Neuronal stem cell (in vitro differentiated cells): ENCODE measurements around the gene ANKRD2.

Experiments used
- DNase-seq: peaks from one replicate; pipeline ENCODE4 v3.0.0-alpha.2; 2013; ENCODE audit warnings: low spot score
- H2AFZ ChIP-seq: one replicate; pipeline ENCODE4 v1.6.1; 2013; ENCODE audit warnings: mild to moderate bottlenecking, low read length, inconsistent platforms
- H2AK5ac ChIP-seq: 2 replicates; pipeline ENCODE4 v1.6.1; 2013; ENCODE audit warnings: low read depth, mild to moderate bottlenecking, inconsistent platforms, low read length, moderate library complexity, mixed read lengths
- H2BK120ac ChIP-seq: 2 replicates; pipeline ENCODE4 v1.6.1; 2013; ENCODE audit warnings: low read depth, mild to moderate bottlenecking, inconsistent platforms, low read length, moderate library complexity, mixed read lengths
- H2BK12ac ChIP-seq: one replicate; pipeline ENCODE4 v1.6.1; 2013; ENCODE audit warnings: low read length, inconsistent platforms
- H2BK15ac ChIP-seq: 2 replicates; pipeline ENCODE4 v1.6.1; 2013; ENCODE audit warnings: mild to moderate bottlenecking, low read length, inconsistent platforms, mixed read lengths
- H2BK5ac ChIP-seq: one replicate; pipeline ENCODE4 v1.6.1; 2013; ENCODE audit warnings: inconsistent platforms, mild to moderate bottlenecking, low read length, moderate library complexity
- H3K14ac ChIP-seq: one replicate; pipeline ENCODE4 v1.6.1; 2013; ENCODE audit warnings: low read length, inconsistent platforms
- H3K18ac ChIP-seq: 2 replicates; pipeline ENCODE4 v1.6.1; 2013; ENCODE audit warnings: low read length, inconsistent platforms
- H3K23ac ChIP-seq: 2 replicates; pipeline ENCODE4 v1.6.1; 2013; ENCODE audit warnings: low read depth, mild to moderate bottlenecking, mixed read lengths, low read length, inconsistent platforms; ENCODE audit not compliant: poor library complexity
- H3K27ac ChIP-seq: replicated peaks from 3 replicates; pipeline ENCODE4 v1.5.1; 2013; ENCODE audit warnings: low read length, inconsistent platforms
- H3K27me3 ChIP-seq, 3 experiments: 2 replicates each; pipeline ENCODE4 v1.6.1; 2013; ENCODE audit warnings: low read length in 3 of 3, mild to moderate bottlenecking in 2 of 3, inconsistent platforms in 1 of 3, low read depth in 1 of 3, mixed read lengths in 1 of 3, moderate library complexity in 1 of 3; ENCODE audit not compliant: control insufficient read depth in 3 of 3, insufficient read depth in 3 of 3
- H3K36me3 ChIP-seq, 2 donors: replicated peaks in 1 of 2; 2 replicates each; pipeline ENCODE4 v1.6.1; 2013; ENCODE audit warnings: low read length in 2 of 2; ENCODE audit not compliant: control insufficient read depth in 2 of 2, insufficient read depth in 2 of 2
- H3K4ac ChIP-seq: 2 replicates; pipeline ENCODE4 v1.6.1; 2013; ENCODE audit warnings: inconsistent platforms, mild to moderate bottlenecking, low read length, moderate library complexity
- H3K4me1 ChIP-seq, 2 donors: 1 replicate in 1 of 2; 2 replicates in 1 of 2; pipeline ENCODE4 v1.6.1; 2013; ENCODE audit warnings: low read length in 2 of 2, low read depth in 1 of 2; ENCODE audit not compliant: control insufficient read depth in 2 of 2, insufficient read depth in 1 of 2
- H3K4me2 ChIP-seq: one replicate; pipeline ENCODE4 v1.6.1; 2013; ENCODE audit warnings: mild to moderate bottlenecking, low read length, inconsistent platforms; ENCODE audit not compliant: insufficient read depth, poor library complexity, severe bottlenecking
- H3K4me3 ChIP-seq, 2 donors: 2 replicates each; pipeline ENCODE4 v1.5.1; 2013; ENCODE audit warnings: low read length in 2 of 2, mild to moderate bottlenecking in 2 of 2, inconsistent platforms in 1 of 2, moderate library complexity in 1 of 2
- H3K79me1 ChIP-seq: one replicate; pipeline ENCODE4 v1.6.1; 2013; ENCODE audit warnings: low read depth, mild to moderate bottlenecking, inconsistent platforms, low read length, moderate library complexity
- H3K9ac ChIP-seq: one replicate; pipeline ENCODE4 v1.6.1; 2013; ENCODE audit warnings: mild to moderate bottlenecking, low read depth, low read length, inconsistent platforms; ENCODE audit not compliant: poor library complexity
- H3K9me3 ChIP-seq, 2 donors: replicated peaks in 1 of 2; 2 replicates each; pipeline versions ENCODE3 to v1.6.1; 2013; ENCODE audit warnings: low read length in 2 of 2, mild to moderate bottlenecking in 2 of 2, inconsistent platforms in 1 of 2, low read depth in 1 of 2, mixed read lengths in 1 of 2, moderate library complexity in 1 of 2; ENCODE audit not compliant: control insufficient read depth in 2 of 2, insufficient read depth in 1 of 2
- H4K8ac ChIP-seq: one replicate; pipeline ENCODE4 v1.6.1; 2013; ENCODE audit warnings: low read depth, mild to moderate bottlenecking, inconsistent platforms, low read length, moderate library complexity
- H4K91ac ChIP-seq: one replicate; pipeline ENCODE4 v1.6.1; 2013; ENCODE audit warnings: low read length, low read depth, mild to moderate bottlenecking, inconsistent platforms; ENCODE audit not compliant: poor library complexity
- WGBS, 2 donors: extraction: QIAGEN DNeasy Blood & Tissue Kit; methylation state at CpG; one replicate each; pipeline ENCODE4 v1.1.7; 2013; ENCODE audit warnings: missing lambda C conversion rate in 2 of 2, mixed read lengths in 1 of 2; ENCODE audit not compliant: insufficient read length in 2 of 2, insufficient replicate concordance in 1 of 2; ENCODE audit errors: extremely low coverage in 2 of 2; 5-methylcytosine and 5-hydroxymethylcytosine counted together

Gene ANKRD2

DNA sequence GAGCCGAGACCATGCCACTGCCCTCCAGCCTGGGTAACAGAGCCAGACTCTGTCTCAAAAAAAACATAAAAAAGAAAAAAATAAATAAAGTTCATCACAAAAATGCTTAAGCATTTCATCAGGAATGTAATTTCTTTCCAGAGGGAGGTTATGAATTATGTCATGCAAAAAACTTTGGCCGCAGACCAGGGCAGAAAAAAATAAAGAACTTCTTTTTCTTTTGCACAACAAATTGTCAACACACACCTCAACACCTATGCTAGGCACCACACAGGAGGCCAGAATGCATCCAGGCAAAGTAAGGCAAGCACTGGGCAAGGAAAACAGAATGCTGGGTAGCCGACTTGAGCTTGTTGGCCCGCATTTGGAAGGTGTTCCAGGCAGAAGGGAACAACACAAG is 20.8 kb downstream of the ANKRD2 start:
- Histone ChIP-seq H2BK120ac (no peak overlapping the region), H2BK5ac (no peak overlapping the region), H4K8ac (no peak overlapping the region), H4K91ac (no peak overlapping the region), H3K4ac (no peak overlapping the region), H3K9me3 (no peaks in the 10 kb centered on the region), H3K36me3 (no peaks in the 10 kb centered on the region), H3K23ac (no peak overlapping the region), H3K4me2 (no peak overlapping the region), H3K14ac (no peak overlapping the region), H3K4me1 (peaks cover 3 to 5% of the 10 kb centered on the region in 2 donors), H3K27ac (no peak overlapping the region), H3K27me3 (no peaks in the 10 kb centered on the region), H3K79me1 (peaks cover 1% of the 10 kb centered on the region), H2BK12ac (no peak overlapping the region), H2AK5ac (no peak overlapping the region), H3K4me3 (no peak overlapping the region), H3K9ac (no peak overlapping the region), H2BK15ac (no peak overlapping the region), H3K18ac (no peak overlapping the region), H2AFZ (no peak overlapping the region)
- no peak for DNase-seq
- WGBS, 2 donors: no CpG with 5 or more reads among the region's 4 CpGs

DNA sequence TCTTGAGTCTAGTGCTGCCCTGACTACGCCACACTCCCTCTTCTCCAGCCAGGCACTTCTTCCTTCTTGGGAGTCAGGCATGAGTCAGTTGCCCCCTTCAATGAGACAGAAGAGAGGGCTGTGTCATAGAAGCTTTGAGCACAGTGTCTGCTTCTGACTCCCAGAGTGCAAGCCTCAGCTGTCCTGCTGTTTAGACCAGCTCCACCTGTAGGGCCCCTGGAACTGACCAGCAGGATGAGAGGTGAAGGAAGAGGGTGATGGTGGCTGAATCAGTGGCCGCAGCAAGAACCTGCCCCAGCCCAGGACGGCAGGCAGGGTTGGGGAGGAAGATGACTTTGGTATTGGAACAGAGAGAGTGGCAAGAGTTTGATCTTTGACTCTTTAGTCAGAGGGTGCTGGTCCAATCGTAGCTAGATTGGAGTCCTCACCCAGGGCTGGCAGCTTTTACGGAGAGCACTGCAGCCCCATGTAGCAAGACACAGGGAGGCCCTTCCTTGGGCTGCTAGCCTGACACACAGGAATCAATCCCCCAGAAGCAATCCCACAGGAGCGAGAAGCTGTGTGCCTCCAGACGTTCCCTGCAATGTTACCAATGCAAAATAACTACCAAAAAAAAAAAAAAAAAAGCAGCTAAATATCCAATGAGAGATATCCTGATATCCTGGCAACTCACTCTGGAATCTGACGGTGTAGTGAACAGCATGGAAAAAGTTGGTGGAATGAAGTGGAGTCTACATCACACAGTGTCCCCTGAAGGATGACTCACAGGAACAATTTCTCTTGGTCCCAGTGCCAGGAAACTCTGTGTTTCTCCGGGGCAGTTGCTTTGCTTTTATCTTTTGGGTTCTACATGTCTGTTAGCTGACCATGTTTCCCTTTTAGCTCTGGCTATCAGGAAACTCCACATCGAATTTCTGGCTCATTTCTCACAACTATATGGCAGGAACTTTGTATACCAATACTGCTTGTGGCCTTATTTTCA is 23.8 kb downstream of the ANKRD2 start:
- DNase-seq: no peak
- WGBS, 2 donors: no CpG with 5 or more reads among the region's 10 CpGs
- Histone ChIP-seq H3K9ac (no peak overlapping the region), H2AK5ac (no peak overlapping the region), H3K14ac (no peak overlapping the region), H2AFZ (peak overlapping the region; percentile 75), H3K18ac (no peak overlapping the region), H4K91ac (no peak overlapping the region), H3K4ac (no peak overlapping the region), H3K27ac (no peak overlapping the region), H3K79me1 (no peaks in the 10 kb centered on the region), H2BK15ac (no peak overlapping the region), H3K27me3 (no peaks in the 10 kb centered on the region), H2BK12ac (peak overlapping the region; percentile 24), H3K9me3 (no peaks in the 10 kb centered on the region), H3K4me2 (no peak overlapping the region), H4K8ac (no peak overlapping the region), H2BK120ac (no peak overlapping the region), H3K23ac (no peak overlapping the region), H3K36me3 (no peaks in the 10 kb centered on the region), H3K4me1 (peaks cover 2 to 3% of the 10 kb centered on the region in 2 donors), H2BK5ac (no peak overlapping the region), H3K4me3 (no peak overlapping the region)

GRCh38 chr10:97597778-97598177 is 25.2 kb downstream of the ANKRD2 start:
- no peak overlapping the region for H4K91ac ChIP-seq
- H3K4me2 ChIP-seq: no peak overlapping the region
- H3K23ac ChIP-seq: no peak overlapping the region
- H3K9me3 ChIP-seq: no peaks in the 10 kb centered on the region
- H3K27ac ChIP-seq: no peak overlapping the region
- H2AK5ac ChIP-seq: no peak overlapping the region
- H3K18ac ChIP-seq: no peak overlapping the region
- H2BK120ac ChIP-seq: no peak overlapping the region
- H3K4me1 ChIP-seq: peaks cover 2 to 5% of the 10 kb centered on the region in 2 donors
- no peak overlapping the region for H3K14ac ChIP-seq
- no peaks in the 10 kb centered on the region for H3K27me3 ChIP-seq
- DNase-seq: no peak
- no peak overlapping the region for H4K8ac ChIP-seq
- H3K79me1 ChIP-seq: no peaks in the 10 kb centered on the region
- no peak overlapping the region for H3K9ac ChIP-seq
- H3K4ac ChIP-seq: no peak overlapping the region
- H2BK5ac ChIP-seq: no peak overlapping the region
- no peak overlapping the region for H2BK12ac ChIP-seq
- no peak overlapping the region for H2AFZ ChIP-seq
- no CpG with 5 or more reads among the region's 2 CpGs for WGBS, 2 donors
- H2BK15ac ChIP-seq: no peak overlapping the region
- no peaks in the 10 kb centered on the region for H3K36me3 ChIP-seq
- H3K4me3 ChIP-seq: no peak overlapping the region

- H3K36me3 ChIP-seq: no peaks in the 10 kb centered on the region
- no peak overlapping the region for H3K27ac ChIP-seq
- WGBS, 2 donors: no CpG with 5 or more reads among the region's 19 CpGs
- no peak overlapping the region for H2AFZ ChIP-seq
- no peak overlapping the region for H2BK12ac ChIP-seq
- no peak overlapping the region for H3K4me3 ChIP-seq
- no peaks in the 10 kb centered on the region for H3K9me3 ChIP-seq
- H2BK120ac ChIP-seq: no peak overlapping the region
- H2BK15ac ChIP-seq: no peak overlapping the region
- H4K91ac ChIP-seq: no peak overlapping the region
- H3K27me3 ChIP-seq: no peaks in the 10 kb centered on the region
- H3K79me1 ChIP-seq: no peaks in the 10 kb centered on the region
- H3K4me2 ChIP-seq: no peak overlapping the region
- no peak overlapping the region for H3K9ac ChIP-seq
- peak overlapping the region; percentile 10 for H3K4ac ChIP-seq
- DNase-seq: no peak
- H3K23ac ChIP-seq: no peak overlapping the region
- H2BK5ac ChIP-seq: no peak overlapping the region
- no peak overlapping the region for H4K8ac ChIP-seq
- no peak overlapping the region for H3K14ac ChIP-seq
- peaks cover 2 to 5% of the 10 kb centered on the region in 2 donors for H3K4me1 ChIP-seq
- no peak overlapping the region for H2AK5ac ChIP-seq
- H3K18ac ChIP-seq: peak overlapping the region; percentile 7
These were observed 26.1 kb downstream of the ANKRD2 start for GRCh38 chr10:97598407-97599271.
